ENCODE measurements around the gene ACYP2.
"Not testable (repeated sequence)": the region's sequence is repeated elsewhere in the genome, so short reads cannot be mapped to it uniquely, and the experiment has no call there.

The ACYP2 gene

GRCh38 chr2:54227798-54228197, 112.4 kb downstream of the ACYP2 start:
- no peak for DNase-seq

GRCh38 chr2:54228945-54229344, 113.5 kb downstream of the ACYP2 start:
- no peak for DNase-seq

- no peak for DNase-seq
Measured at GRCh38 chr2:54233832-54234649, 118.6 kb downstream of the ACYP2 start.

GRCh38 chr2:54237428-54237827, 122.0 kb downstream of the ACYP2 start:
- no peak for DNase-seq

- DNase-seq = peak; percentile 92
Measured at GRCh38 chr2:54239427-54239826, 124.0 kb downstream of the ACYP2 start.

GRCh38 chr2:54240515-54241469, 125.4 kb downstream of the ACYP2 start:
- DNase-seq = peak; percentile 62

GRCh38 chr2:54247115-54247514, 131.7 kb downstream of the ACYP2 start:
- DNase-seq = no peak

GRCh38 chr2:54249629-54250028, 134.2 kb downstream of the ACYP2 start:
- no peak for DNase-seq

GRCh38 chr2:54254180-54254579, 138.8 kb downstream of the ACYP2 start:
- DNase-seq = no peak

- no peak for DNase-seq
Measured at GRCh38 chr2:54255230-54256090, 140.0 kb downstream of the ACYP2 start.

GRCh38 chr2:54256091-54256694, 140.8 kb downstream of the ACYP2 start, which contains the start of gene TSPYL6:
Gene TSPYL6, minus strand, starts transcription at chr2:54256229. Its CDS starts 78 bp downstream, at chr2:54256151.
- DNase-seq = no peak

- peak; percentile 68 for DNase-seq
Measured at GRCh38 chr2:54258166-54258565, 142.8 kb downstream of the ACYP2 start.

- DNase-seq = no peak
Measured at GRCh38 chr2:54259413-54260240, 144.2 kb downstream of the ACYP2 start.

GRCh38 chr2:54260241-54260595, 144.8 kb downstream of the ACYP2 start:
- no peak for DNase-seq

GRCh38 chr2:54261537-54261936, 146.1 kb downstream of the ACYP2 start:
- DNase-seq = no peak

GRCh38 chr2:54262015-54262765, 146.8 kb downstream of the ACYP2 start:
- DNase-seq = no peak

GRCh38 chr2:54265081-54265480, 149.7 kb downstream of the ACYP2 start:
- DNase-seq = not testable (repeated sequence)

GRCh38 chr2:54267577-54267976, 152.2 kb downstream of the ACYP2 start:
- DNase-seq = no peak

- DNase-seq = no peak
Measured at GRCh38 chr2:54271189-54271588, 155.8 kb downstream of the ACYP2 start.
